GM13976 (cell line): ENCODE results near the gene ALPL.

Experiments
- DNase-seq: peaks from one replicate; pipeline ENCODE4 v3.0.0; 2012; ENCODE audit warnings: low spot score
- in situ Hi-C: fragments of 300-500 bp; cut with MboI; formaldehyde crosslinking; loops from one replicate; pipeline ENCODE4 v1.12.0; 2022; ENCODE audit warnings: low sequenced_read_pairs, mixed read lengths, inconsistent platforms; ENCODE audit not compliant: unreplicated experiment
- TF ChIP-seq, protein P1 (sequence below): IDR thresholded peaks from 2 replicates; pipeline ENCODE4 v1.5.1; 2012; ENCODE audit warnings: borderline replicate concordance, mild to moderate bottlenecking; ENCODE audit not compliant: insufficient read depth; ENCODE audit errors: extremely low read depth, missing control alignments, control extremely low read depth

The ALPL gene

DNA sequence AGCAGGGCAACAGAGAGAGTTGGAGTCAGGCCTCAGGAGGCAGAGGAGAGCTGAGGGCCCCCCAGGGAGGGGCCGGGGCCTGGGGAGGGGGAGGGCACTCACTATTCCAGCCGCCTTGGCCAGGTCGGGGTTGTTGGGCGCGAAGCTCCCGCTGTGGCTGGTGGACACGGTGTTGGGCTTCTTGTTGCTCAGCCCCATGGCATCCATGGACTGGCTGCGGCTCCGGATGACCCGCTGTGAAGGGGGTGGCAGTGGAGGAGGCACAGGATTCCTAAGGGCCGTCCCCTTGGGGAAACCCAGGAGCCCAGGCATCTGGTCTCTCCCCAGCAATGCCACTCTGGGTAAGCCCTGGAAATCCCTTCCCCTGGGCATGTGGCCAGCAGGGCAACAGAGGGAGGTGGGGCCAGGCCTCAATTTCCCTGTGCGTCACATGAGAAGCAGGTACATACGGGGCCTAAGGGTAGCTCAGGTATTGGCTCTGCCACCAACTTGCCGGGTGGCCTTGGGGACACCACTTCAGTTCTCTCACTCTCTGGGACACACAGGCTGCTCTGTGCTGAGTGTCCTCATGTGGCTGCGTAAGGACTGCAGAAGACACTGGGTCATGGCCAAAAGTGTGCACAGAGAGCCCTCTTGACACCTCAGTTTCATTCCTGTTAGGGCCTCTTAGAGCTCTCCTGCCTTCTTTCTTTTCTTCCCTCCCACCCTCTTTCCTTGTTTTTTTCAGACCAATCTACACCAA lies 96.9 kb downstream of the ALPL start:
- TF ChIP-seq, protein P1, sequence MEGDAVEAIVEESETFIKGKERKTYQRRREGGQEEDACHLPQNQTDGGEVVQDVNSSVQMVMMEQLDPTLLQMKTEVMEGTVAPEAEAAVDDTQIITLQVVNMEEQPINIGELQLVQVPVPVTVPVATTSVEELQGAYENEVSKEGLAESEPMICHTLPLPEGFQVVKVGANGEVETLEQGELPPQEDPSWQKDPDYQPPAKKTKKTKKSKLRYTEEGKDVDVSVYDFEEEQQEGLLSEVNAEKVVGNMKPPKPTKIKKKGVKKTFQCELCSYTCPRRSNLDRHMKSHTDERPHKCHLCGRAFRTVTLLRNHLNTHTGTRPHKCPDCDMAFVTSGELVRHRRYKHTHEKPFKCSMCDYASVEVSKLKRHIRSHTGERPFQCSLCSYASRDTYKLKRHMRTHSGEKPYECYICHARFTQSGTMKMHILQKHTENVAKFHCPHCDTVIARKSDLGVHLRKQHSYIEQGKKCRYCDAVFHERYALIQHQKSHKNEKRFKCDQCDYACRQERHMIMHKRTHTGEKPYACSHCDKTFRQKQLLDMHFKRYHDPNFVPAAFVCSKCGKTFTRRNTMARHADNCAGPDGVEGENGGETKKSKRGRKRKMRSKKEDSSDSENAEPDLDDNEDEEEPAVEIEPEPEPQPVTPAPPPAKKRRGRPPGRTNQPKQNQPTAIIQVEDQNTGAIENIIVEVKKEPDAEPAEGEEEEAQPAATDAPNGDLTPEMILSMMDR = no peak
- in situ Hi-C loops = no loop called here
- DNase-seq = no peak

DNA sequence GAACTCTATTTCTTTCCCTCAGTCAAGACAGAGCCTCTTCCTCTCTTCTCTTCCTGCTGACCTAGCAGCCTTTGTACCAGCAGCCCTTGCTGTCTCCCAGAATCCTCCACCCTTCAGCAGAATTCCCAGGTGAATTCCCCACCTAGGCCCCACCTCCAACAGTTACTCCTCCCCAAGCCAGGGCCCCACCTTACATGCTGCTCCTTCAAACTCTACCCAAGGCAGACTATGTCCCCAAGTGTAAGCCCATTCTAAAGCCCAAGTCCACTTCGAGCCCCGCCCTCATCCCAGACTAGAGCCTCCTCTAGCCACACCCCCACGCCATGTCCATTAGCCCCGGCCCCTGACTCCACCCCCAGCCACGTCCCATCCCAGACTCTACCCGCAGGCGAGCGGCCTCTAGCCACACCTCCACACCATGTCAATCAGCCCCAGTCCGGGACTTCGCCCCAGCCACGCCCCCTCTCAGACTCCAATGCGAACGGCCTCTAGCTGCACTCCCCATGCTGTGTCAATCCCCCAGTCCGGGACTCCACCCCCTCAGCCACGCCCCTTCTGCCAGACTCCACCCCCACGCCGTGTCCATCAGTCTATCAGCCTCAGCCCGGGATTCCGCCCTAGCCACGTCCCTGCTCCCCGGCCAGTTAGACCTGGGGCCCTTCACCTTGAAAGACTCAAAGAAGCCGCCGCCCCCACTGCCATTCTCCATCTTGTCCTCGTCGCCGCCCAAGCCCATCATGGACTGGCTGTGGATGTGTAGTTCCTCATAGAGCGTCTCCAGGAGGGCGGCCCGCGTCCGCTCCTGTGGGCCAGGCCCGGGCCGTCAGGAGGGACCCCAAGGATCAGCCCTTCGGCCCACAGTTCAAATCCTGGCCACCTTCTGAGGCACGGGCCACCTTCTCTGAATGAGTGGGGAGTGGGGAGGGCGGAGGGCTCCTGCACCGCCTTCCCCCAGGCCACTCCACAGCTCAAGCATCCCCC lies 98.6 kb downstream of the ALPL start:
- TF ChIP-seq, protein P1 = no peak
- in situ Hi-C loops = no loop called here
- DNase-seq = peak; percentile 97

DNA sequence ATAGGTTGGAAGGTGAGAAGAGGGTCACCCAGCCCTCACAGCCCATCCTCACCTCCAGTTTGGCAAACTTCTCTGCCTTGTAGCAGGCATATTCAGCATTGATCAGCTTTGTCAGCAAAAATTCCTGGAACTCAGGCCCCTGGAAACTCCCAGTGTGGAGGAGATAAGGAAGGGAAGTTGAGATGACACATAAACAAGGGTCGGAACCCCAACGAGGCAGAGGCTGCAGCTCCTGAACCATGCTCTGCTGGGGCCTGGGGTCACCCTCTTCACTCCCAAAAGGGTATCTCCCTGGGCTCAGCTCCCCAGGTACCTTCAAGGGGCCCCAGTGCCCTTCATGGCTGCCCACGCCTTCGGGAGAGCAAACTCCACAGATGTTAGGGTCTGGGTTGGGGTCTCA lies 99.6 kb downstream of the ALPL start:
- DNase-seq = no peak
- in situ Hi-C loops = no loop called here
- TF ChIP-seq, protein P1 = no peak

DNA sequence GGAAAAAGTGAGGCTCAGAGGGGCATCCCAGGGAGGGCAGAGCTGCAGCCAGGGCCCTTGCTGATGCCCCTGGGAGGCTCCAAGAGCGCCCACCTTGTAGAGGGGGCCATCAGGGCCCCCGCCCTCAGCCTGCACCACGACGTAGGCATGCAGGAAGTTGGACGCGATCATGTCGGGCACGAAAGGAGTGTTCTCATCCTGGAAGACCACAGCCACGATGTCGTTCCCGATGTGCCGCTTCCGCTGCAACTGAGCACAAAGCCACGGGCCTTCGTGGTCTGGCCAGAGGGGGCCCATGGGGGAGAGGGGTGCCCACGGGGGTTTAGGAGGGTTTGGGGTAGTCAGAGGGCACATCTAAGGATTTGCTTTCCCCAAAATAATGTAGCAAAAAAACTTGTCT lies 100.8 kb downstream of the ALPL start:
- in situ Hi-C loops = no loop called here

DNA sequence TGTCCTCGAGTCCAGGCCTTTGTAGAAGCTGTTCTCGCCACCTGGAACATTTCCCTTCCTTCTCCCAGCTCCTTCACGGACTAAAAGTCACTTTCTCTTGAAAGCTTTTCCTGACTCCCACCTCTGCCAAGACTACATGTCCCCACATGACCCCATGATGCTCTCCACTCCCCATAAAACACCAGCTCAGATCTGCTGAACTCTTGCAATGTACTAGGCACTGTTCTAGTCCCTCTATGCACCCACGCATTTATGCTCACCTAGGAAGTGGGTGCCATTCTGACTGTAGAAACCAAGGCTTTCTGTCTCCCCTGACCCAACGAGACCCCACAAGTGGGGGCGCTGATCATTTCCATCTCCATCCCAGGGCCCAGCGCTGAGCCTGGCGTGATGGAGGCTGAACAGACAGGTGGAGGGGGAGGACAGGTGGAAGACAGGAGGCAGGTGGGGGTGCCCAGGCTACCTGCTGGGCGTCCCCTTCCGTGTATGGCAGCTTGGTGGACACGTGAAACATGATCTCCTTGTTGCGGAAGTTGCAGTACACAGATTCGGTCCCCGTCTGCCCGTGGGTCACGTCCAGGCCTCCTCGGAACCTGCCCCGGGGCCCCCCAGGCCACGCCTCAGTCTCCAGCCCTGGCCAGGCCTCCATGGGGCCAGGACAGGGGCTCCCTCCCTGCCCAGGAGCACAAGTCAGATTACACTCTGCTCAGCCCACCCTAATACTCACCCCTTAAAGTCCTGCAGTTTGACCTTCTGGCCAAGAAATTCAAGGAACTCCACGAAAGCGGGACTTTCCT lies 102.0 kb downstream of the ALPL start:
- DNase-seq = no peak
- in situ Hi-C loops = no loop called here
- TF ChIP-seq, protein P1 = no peak

More for the DNA sequence above, 100.8 kb downstream of the ALPL start:
- DNase-seq = no peak
- TF ChIP-seq, protein P1 = no peak

DNA sequence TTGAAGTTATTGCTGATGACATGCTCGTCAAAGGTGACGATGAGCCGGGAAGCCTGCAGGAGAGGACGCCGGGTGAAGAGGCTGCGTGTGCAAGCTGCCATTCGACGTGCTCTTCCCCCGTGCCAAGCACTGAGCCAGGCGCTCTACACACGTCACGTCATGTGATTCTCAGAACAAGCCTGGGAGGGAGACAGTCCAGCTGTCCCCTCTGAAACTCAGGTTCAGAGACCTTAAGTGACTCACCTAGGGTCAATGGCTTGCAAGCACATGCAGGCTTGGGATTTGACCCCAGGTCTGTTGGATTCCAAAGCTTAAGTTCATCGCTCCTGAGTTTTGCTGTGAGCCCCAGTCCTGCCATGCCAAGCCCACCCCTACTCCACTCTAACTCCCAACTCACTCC lies 102.8 kb downstream of the ALPL start:
- no peak for DNase-seq
- in situ Hi-C loops = no loop called here
- TF ChIP-seq, protein P1 = no peak
